ENCODE data around the gene MEIS3. TPM values are rescaled to one million over a fixed set of nuclear protein-coding genes. Genes with fewer than 3 reads are reported as not detected.

The MEIS3 gene
- 3.7 TPM for total RNA-seq
- long read RNA-seq, partial matches to known transcripts: 1 of 3 reads
- long read RNA-seq, other reads (novel, unspliced or antisense): 2 of 3 reads

- no peak for DNase-seq (ENCODE audit: low spot score)
- intact Hi-C loops (cut with DNase I): no loop called here
Observed at GRCh38 chr19:47419030-47419783, at the start of gene MEIS3. TSS of gene MEIS3 (minus strand) at chr19:47419527. CDS start at chr19:47419081, 446 bp downstream.

DNA sequence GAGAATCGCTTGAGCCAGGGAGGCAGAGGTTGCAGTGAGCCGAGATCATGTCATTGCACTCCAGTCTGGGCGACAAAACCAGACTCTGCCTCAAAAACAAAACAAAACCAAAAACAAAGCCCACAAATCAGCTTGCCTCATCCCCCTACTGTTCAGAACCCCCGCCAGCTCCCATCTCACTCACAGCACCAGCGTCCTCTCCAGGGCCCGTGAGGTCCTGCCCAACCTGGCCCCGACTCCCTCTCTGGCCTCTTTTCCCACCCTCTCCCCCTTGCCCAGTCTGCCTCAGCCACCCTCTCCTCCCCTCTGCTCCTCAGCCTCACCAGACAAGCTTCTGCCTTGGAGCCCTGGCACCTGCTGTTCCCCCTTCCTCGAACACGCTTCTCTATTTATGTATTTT, 48.6 kb upstream of the MEIS3 start:
- intact Hi-C loops (cut with DNase I): no loop called here
- DNase-seq (ENCODE audit: low spot score): no peak

GRCh38 chr19:47465957-47466356, 46.6 kb upstream of the MEIS3 start:
- no peak for DNase-seq (ENCODE audit: low spot score)
- intact Hi-C loops (cut with DNase I): no loop called here

GRCh38 chr19:47464675-47465419, 45.5 kb upstream of the MEIS3 start:
- DNase-seq (ENCODE audit: low spot score): no peak
- intact Hi-C loops (cut with DNase I): no loop called here

DNA sequence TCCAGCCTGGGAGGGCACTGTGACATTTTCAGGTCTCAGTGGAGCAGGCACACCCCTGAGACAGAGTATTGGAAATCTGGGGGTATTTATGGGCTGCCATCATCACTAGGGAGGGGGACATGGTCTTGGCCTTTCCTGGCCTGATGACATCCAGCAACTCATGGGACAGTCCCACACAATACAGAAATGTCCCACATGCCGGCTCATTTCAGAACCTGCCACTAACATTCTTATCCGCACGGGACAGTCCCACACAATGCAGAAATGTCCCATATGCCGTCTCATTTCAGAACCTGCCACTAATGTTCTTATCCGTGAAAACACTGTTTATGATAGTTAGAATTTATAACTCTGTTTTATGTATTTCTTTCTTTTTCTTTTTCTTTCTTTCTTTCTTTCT, 42.5 kb upstream of the MEIS3 start:
- intact Hi-C loops (cut with DNase I): no loop called here
- DNase-seq (ENCODE audit: low spot score): no peak

- intact Hi-C loops (cut with DNase I): no loop called here
- no peak for DNase-seq (ENCODE audit: low spot score)
Observed at GRCh38 chr19:47459477-47459876, 40.1 kb upstream of the MEIS3 start.

DNA sequence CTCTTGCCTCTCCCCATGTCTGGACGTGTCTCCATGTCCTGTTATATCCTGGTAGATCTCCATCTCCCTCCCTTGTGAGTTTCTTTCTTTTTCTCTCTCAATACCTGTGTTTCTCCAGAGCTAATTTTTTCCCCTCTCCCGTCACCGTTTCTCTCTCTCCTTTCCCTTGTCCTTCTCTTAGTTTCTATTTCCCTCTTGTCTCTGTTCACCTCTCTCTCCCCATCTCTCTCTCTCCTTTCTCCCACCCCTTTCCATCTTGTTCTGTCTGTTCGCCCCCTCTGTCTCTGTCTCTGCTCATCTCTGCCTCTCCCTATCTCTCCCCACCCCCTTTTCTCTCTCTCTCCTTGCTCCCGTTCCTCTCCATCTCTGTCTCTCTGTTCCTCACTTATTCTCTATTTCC, 39.3 kb upstream of the MEIS3 start:
- no peak for DNase-seq (ENCODE audit: low spot score)
- intact Hi-C loops (cut with DNase I): no loop called here

DNA sequence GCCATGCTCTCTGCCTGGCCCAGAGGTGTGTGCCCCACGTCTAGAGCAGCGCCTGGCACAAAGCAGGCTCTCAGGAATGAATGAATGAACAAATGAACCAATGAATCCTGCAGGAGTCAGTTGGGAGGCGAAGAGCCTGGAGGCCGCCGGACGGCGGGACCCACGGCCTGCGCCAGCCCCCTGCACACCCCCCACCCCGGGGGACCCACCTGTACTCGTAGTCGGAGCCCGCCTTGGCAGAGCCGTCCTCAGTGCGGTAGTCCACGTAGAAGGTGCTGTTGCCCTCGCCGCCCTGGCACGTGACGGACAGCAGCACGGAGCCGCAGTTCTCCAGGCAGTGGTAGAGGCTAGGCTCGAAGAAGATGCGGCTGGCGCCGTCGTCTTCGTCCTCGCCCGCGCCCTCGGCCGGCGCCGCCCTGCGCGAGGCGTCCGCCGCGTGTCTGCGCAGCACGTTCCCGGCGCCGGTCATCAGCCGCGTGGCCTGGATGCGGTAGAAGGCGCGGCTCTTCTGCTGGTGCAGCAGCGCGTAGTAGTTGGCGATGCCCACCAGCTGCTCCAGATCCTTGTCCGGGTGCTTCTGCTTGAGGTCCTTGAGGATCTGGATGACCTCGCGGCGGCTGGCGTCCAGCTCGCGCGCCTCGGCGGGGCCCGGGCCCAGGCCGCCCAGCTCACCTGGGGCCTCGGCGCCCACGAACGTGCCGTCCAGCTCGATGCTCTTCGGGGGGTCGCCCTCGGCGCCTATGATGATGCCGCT, 37.6 kb upstream of the MEIS3 start:
- intact Hi-C loops (cut with DNase I): no loop called here
- DNase-seq (ENCODE audit: low spot score): no peak

DNA sequence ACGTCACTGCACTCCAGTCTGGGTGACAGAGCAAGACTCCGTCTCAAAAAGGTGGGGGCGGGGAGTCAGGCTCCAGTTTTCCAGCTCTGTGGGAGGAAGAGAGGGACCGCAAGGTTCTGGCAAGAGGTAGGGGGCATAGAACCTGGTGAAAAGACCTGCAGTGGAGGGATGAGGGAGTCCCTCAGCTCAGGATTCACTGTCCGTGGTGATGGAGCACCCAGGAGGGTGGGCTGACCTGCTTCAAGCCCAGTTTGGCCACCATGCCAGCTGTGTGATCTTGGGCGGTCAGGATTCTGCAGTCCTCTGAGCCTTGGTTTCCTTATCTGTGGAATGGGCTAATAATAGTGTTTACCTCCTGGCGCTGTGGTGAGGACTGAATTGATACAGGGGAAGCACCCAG, 31.2 kb upstream of the MEIS3 start:
- intact Hi-C loops (cut with DNase I): no loop called here
- DNase-seq (ENCODE audit: low spot score): no peak

DNA sequence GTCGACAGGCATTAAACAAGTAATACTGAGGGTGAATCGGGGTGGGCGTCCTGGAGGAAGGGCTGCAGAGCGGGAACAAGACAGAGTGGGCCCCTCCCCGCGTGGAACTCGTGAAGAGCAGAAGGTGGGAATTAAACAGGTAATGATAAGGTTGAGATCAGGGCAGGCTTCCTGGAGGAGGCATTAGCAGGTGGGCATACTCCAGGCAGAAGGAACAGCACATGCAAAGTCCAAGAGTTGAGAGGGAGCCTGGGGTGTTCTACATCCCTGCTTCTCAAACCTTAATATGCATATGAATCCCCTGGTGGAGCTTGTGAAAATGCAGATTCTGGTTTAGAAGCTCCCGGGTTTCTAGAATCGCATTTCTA, 29.0 kb upstream of the MEIS3 start:
- no peak for DNase-seq (ENCODE audit: low spot score)
- intact Hi-C loops (cut with DNase I): no loop called here

- intact Hi-C loops (cut with DNase I): no loop called here
- no peak for DNase-seq (ENCODE audit: low spot score)
Observed at GRCh38 chr19:47447470-47448359, 28.4 kb upstream of the MEIS3 start.

DNA sequence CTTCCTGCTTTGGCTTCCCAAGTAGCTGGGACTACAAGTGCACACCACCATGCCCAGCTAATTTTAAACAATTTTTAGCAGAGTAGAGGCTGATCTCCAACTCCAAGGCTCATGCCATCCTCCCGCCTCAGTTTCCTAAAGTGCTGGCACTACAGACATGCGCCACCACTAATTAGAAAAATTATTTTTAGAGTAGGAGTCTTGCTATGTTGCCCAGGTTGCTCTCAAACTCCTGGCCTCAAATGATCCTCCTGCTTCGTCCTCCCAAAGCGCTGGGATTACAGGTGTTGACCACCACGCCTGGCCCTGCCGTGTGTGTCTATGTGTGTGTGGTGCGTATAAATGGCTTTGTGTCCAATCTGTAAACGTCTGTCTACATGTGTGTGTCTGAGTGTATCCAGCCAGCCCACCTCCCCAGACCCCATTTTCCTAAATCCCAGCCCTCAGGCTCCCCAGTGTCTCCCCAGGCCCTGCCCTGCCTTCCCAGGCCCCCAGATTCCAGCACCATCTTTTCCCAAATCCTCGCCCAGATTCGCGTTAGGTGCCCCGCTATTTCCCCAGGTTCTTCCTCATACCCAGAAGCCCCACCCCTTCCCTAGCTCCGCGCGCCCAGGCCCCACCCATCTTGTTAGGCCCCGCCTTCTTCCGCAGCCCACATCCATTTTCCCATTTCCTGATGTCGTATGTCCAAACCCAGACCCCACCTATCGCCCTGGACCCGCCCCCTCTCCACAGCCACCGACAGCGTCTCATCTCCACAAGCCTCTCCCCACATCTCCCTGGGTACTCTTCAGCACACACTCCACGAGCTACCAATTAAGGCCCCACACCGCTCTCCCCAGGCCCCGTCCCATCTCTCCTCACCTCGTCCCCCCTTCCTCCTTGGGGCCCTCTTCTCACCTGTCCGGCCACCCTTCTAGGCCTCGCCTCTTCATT, 27.5 kb upstream of the MEIS3 start:
- DNase-seq (ENCODE audit: low spot score): no peak
- intact Hi-C loops (cut with DNase I): no loop called here

- DNase-seq (ENCODE audit: low spot score): no peak
- intact Hi-C loops (cut with DNase I): no loop called here
Observed at GRCh38 chr19:47445937-47446402, 26.6 kb upstream of the MEIS3 start.

DNA sequence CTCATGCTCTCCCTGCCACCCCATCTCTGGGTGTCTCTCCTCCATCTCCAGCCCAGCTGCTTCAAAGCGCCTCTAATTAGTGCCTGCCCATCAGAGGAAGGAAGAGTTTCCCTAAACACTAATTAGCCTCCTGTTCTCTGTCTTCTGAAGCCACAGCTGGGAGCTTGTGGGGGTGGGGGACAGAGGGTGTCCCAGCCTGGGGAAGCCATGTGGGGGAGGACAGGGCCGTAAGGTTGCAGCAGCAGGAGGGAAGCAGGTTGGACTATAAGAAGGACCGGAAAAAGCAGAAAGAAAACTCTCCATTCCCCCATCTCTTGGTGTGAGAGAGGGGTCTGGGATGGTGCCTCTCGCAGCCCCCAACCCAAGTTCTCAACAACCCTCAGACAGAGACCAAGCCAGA, 26.2 kb upstream of the MEIS3 start:
- no peak for DNase-seq (ENCODE audit: low spot score)
- intact Hi-C loops (cut with DNase I): no loop called here

GRCh38 chr19:47444388-47444821, 25.1 kb upstream of the MEIS3 start:
- intact Hi-C loops (cut with DNase I): no loop called here

DNA sequence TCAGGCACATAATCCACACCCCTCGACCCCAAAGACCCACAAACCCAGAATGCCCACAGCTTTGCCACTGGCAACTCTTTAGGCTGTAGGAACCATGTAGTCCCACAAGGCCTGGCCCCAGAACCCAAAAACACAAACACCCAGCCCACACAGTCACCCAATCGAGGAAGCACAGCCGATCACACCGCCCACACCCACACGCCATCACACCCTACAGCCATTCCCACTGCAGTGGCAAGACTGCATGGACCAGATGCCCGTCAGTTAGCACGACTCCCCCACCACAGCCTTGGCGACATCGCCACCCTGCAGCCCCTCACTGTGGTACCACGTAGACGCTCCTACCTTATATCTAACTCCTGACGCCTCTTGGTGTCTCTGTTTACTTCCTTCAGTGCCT, 24.0 kb upstream of the MEIS3 start:
- DNase-seq (ENCODE audit: low spot score): no peak
- intact Hi-C loops (cut with DNase I): no loop called here

More at GRCh38 chr19:47444388-47444821, 25.1 kb upstream of the MEIS3 start:
- DNase-seq (ENCODE audit: low spot score): no peak

GRCh38 chr19:47438793-47439220, 19.5 kb upstream of the MEIS3 start:
- DNase-seq (ENCODE audit: low spot score): no peak
- intact Hi-C loops (cut with DNase I): no loop called here

- intact Hi-C loops (cut with DNase I): loop anchor here (2.0 kb wide), 1 partner anchor 79 kb away; no protein-coding TSS in a partner anchor
- no peak for DNase-seq (ENCODE audit: low spot score)
Observed at GRCh38 chr19:47437500-47437899, 18.2 kb upstream of the MEIS3 start.
